HEK293 (cell line): ENCODE data around the gene RARS1.

Source experiments
- CTCF ChIA-PET: fragments of 350-600 bp; formaldehyde crosslinking; extraction: SDS; loops from one replicate; lab custom pipeline; 2021; ENCODE audit warnings: antibody characterized with exemption; lab: Yijun Ruan, JAX
- POLR2A ChIA-PET: fragments of 300-600 bp; formaldehyde crosslinking; extraction: SDS; loops from one replicate; lab custom pipeline; 2020; ENCODE audit warnings: antibody characterized with exemption, inconsistent platforms; lab: Yijun Ruan, JAX
- H3K27ac ChIP-seq: fragments of 200-500 bp; sonication (Bioruptor generic); 2 replicates; pipeline ENCODE4 v1.5.1; 2014; ENCODE audit warnings: low read depth, low read length, control low read depth, inconsistent platforms; ENCODE audit errors: extremely low read depth
- H3K36me3 ChIP-seq, 2 experiments: fragments of 200-500 bp in 1 of 2; sonication (Bioruptor generic) in 1 of 2; 1 replicate in 1 of 2; 2 replicates in 1 of 2; pipeline ENCODE4 v1.5.1; 2014 to 2017; ENCODE audit warnings: inconsistent platforms in 2 of 2, low read length in 2 of 2; ENCODE audit not compliant: control insufficient read depth in 2 of 2, insufficient read depth in 1 of 2
- H3K4me1 ChIP-seq: fragments of 200-500 bp; sonication (Bioruptor generic); 2 replicates; pipeline ENCODE4 v1.5.1; 2014; ENCODE audit warnings: mild to moderate bottlenecking, low read length, inconsistent platforms; ENCODE audit not compliant: control insufficient read depth, insufficient read depth
- H3K4me3 ChIP-seq: 2 replicates; pipeline ENCODE4 v1.5.1; 2011; ENCODE audit warnings: low read depth, mild to moderate bottlenecking, control low read depth, low read length, moderate library complexity
- H3K9me3 ChIP-seq: fragments of 200-500 bp; sonication (Bioruptor generic); 2 replicates; pipeline ENCODE4 v1.5.1; 2014; ENCODE audit warnings: low read depth, low read length, inconsistent platforms; ENCODE audit not compliant: control insufficient read depth, insufficient read depth
- AEBP2 ChIP-seq: fragments of 450-650 bp; formaldehyde crosslinking; IDR thresholded peaks from 2 replicates; pipeline ENCODE4 v1.5.1; 2016; ENCODE audit warnings: missing biosample characterization, missing genetic modification characterization, borderline replicate concordance
- GFI1B ChIP-seq: fragments of 450-650 bp; formaldehyde crosslinking; IDR thresholded peaks from 2 replicates; pipeline ENCODE4 v1.5.1; 2016; ENCODE audit warnings: missing biosample characterization, missing genetic modification characterization
- HOXD13 ChIP-seq: sonication (generic); formaldehyde crosslinking; IDR thresholded peaks from 2 replicates; pipeline ENCODE4 v1.8.0; 2022; ENCODE audit warnings: missing genetic modification reagents, borderline replicate concordance
- MYNN ChIP-seq: fragments of 450-650 bp; formaldehyde crosslinking; IDR thresholded peaks from 2 replicates; pipeline ENCODE4 v1.5.1; 2016; ENCODE audit warnings: missing biosample characterization, missing genetic modification characterization, borderline replicate concordance
- SCRT2 ChIP-seq: fragments of 450-650 bp; formaldehyde crosslinking; IDR thresholded peaks from 2 replicates; pipeline ENCODE4 v1.5.1; 2016; ENCODE audit warnings: missing biosample characterization, missing genetic modification characterization
- ZBTB17 ChIP-seq: fragments of 450-650 bp; formaldehyde crosslinking; IDR thresholded peaks from 2 replicates; pipeline ENCODE4 v1.5.1; 2016; ENCODE audit warnings: missing biosample characterization, missing genetic modification characterization
- ZBTB49 ChIP-seq: fragments of 450-650 bp; formaldehyde crosslinking; IDR thresholded peaks from 2 replicates; pipeline ENCODE4 v1.5.1; 2016; ENCODE audit warnings: missing biosample characterization, missing genetic modification characterization, low read depth
- ZBTB6 ChIP-seq: fragments of 450-650 bp; formaldehyde crosslinking; IDR thresholded peaks from 2 replicates; pipeline ENCODE4 v1.5.1; 2017; ENCODE audit warnings: missing biosample characterization, missing genetic modification characterization
- ZFP41 ChIP-seq: fragments of 450-650 bp; formaldehyde crosslinking; IDR thresholded peaks from 2 replicates; pipeline ENCODE4 v1.5.1; 2016; ENCODE audit warnings: missing biosample characterization, missing genetic modification characterization, borderline replicate concordance
- ZNF114 ChIP-seq: fragments of 450-650 bp; formaldehyde crosslinking; IDR thresholded peaks from 2 replicates; pipeline ENCODE4 v1.5.0; 2017; ENCODE audit warnings: missing biosample characterization, missing genetic modification characterization
- ZNF132 ChIP-seq: fragments of 450-650 bp; formaldehyde crosslinking; IDR thresholded peaks from 2 replicates; pipeline ENCODE4 v1.5.1; 2017; ENCODE audit warnings: missing biosample characterization, missing genetic modification characterization, borderline replicate concordance
- ZNF146 ChIP-seq: fragments of 450-650 bp; formaldehyde crosslinking; IDR thresholded peaks from 2 replicates; pipeline ENCODE4 v1.5.1; 2016; ENCODE audit warnings: missing biosample characterization, missing genetic modification characterization
- ZNF174 ChIP-seq: fragments of 450-650 bp; formaldehyde crosslinking; IDR thresholded peaks from 2 replicates; pipeline ENCODE4 v1.5.0; 2017; ENCODE audit warnings: missing biosample characterization, mild to moderate bottlenecking, missing genetic modification characterization
- ZNF248 ChIP-seq: fragments of 450-650 bp; formaldehyde crosslinking; IDR thresholded peaks from 2 replicates; pipeline ENCODE4 v1.5.1; 2017; ENCODE audit warnings: missing biosample characterization, missing genetic modification characterization
- ZNF302 ChIP-seq: fragments of 450-650 bp; formaldehyde crosslinking; IDR thresholded peaks from 2 replicates; pipeline ENCODE4 v1.5.1; 2016; ENCODE audit warnings: missing biosample characterization, missing genetic modification characterization, low read depth
- ZNF391 ChIP-seq: fragments of 450-650 bp; formaldehyde crosslinking; IDR thresholded peaks from 2 replicates; pipeline ENCODE4 v1.5.1; 2016; ENCODE audit warnings: low read depth, missing biosample characterization, missing genetic modification characterization, borderline replicate concordance
- ZNF423 ChIP-seq: fragments of 450-650 bp; formaldehyde crosslinking; IDR thresholded peaks from 2 replicates; pipeline ENCODE4 v1.5.1; 2016; ENCODE audit warnings: missing biosample characterization, missing genetic modification characterization
- ZNF585B ChIP-seq: fragments of 450-650 bp; formaldehyde crosslinking; IDR thresholded peaks from 2 replicates; pipeline ENCODE4 v1.5.1; 2016; ENCODE audit warnings: missing biosample characterization, missing genetic modification characterization
- TF ChIP-seq, protein P1 (sequence below): sonication (generic); formaldehyde crosslinking; IDR thresholded peaks from 2 replicates; pipeline ENCODE4 v1.8.1; 2022; ENCODE audit warnings: mild to moderate bottlenecking, moderate library complexity, missing genetic modification reagents
- TF ChIP-seq, protein P2 (sequence below): fragments of 450-650 bp; formaldehyde crosslinking; IDR thresholded peaks from 2 replicates; pipeline ENCODE4 v1.5.1; 2016; ENCODE audit warnings: missing biosample characterization, missing genetic modification characterization
- TF ChIP-seq, protein P3 (sequence below): fragments of 450-650 bp; IDR thresholded peaks from 2 replicates; pipeline ENCODE4 v1.5.1; 2018; ENCODE audit warnings: missing biosample characterization, mild to moderate bottlenecking, missing genetic modification characterization
- TF ChIP-seq, protein P4 (sequence below): fragments of 450-650 bp; formaldehyde crosslinking; conservative IDR thresholded peaks from 2 replicates; pipeline ENCODE4 v1.5.1; 2016; ENCODE audit warnings: low read depth, missing biosample characterization, missing genetic modification characterization

RARS1 gene

GRCh38 chr5:168486136-168486879, at the start of gene RARS1:
TSS of gene RARS1 (plus strand) at chr5:168486471. CDS start at chr5:168486499, 28 bp downstream.
- POLR2A ChIA-PET, result interaction anchor here (0.6 to 1.5 kb wide), 8 partner anchors 10 to 1097 kb away, joined by 3 to 8 read pairs (median 4); partner anchors contain the start of gene SPDL1
- CTCF ChIA-PET, result interaction anchor here (0.7 to 2.8 kb wide), 8 partner anchors 9 to 821 kb away, joined by 3 to 17 read pairs (median 4); no protein-coding TSS in a partner anchor
- Histone ChIP-seq H3K9me3 (no peaks in the 10 kb centered on the region), H3K36me3 (peaks cover 32 to 39% of the 10 kb centered on the region in 2 experiments), H3K4me3 (peak within 1 kb of the TSS; percentile 94), H3K4me1 (no peaks in the 10 kb centered on the region), H3K27ac (peak within 1 kb of the TSS; percentile 8; the same call in 1 of the 2 replicates)
- TF ChIP-seq ZNF248 (no peak), ZNF423 (no peak), ZNF585B (tag by site-specific recombination) (no peak), ZNF132 (tag by site-specific recombination) (no peak), ZBTB49 (tag by site-specific recombination) (no peak), ZNF391 (peak; percentile 75; the same call in 1 of the 2 replicates), SCRT2 (no peak), ZFP41 (tag by site-specific recombination) (no peak), ZNF146 (tag by site-specific recombination) (no peak), ZBTB17 (peak; percentile 75), HOXD13 (CRISPR knock-in tag) (no peak), GFI1B (tag by site-specific recombination) (no peak), MYNN (tag by site-specific recombination) (no peak), ZBTB6 (tag by site-specific recombination) (peak; percentile 74), AEBP2 (no peak), ZNF174 (tag by site-specific recombination) (no peak), ZNF114 (tag by site-specific recombination) (no peak), ZNF302 (tag by site-specific recombination) (no peak)
- TF ChIP-seq, protein P1, sequence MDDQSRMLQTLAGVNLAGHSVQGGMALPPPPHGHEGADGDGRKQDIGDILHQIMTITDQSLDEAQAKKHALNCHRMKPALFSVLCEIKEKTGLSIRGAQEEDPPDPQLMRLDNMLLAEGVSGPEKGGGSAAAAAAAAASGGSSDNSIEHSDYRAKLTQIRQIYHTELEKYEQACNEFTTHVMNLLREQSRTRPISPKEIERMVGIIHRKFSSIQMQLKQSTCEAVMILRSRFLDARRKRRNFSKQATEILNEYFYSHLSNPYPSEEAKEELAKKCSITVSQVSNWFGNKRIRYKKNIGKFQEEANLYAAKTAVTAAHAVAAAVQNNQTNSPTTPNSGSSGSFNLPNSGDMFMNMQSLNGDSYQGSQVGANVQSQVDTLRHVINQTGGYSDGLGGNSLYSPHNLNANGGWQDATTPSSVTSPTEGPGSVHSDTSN (CRISPR knock-in tag), result 0 out of 2 replicates have a peak, but pooled peaks have one; percentile 81
- TF ChIP-seq, protein P2, sequence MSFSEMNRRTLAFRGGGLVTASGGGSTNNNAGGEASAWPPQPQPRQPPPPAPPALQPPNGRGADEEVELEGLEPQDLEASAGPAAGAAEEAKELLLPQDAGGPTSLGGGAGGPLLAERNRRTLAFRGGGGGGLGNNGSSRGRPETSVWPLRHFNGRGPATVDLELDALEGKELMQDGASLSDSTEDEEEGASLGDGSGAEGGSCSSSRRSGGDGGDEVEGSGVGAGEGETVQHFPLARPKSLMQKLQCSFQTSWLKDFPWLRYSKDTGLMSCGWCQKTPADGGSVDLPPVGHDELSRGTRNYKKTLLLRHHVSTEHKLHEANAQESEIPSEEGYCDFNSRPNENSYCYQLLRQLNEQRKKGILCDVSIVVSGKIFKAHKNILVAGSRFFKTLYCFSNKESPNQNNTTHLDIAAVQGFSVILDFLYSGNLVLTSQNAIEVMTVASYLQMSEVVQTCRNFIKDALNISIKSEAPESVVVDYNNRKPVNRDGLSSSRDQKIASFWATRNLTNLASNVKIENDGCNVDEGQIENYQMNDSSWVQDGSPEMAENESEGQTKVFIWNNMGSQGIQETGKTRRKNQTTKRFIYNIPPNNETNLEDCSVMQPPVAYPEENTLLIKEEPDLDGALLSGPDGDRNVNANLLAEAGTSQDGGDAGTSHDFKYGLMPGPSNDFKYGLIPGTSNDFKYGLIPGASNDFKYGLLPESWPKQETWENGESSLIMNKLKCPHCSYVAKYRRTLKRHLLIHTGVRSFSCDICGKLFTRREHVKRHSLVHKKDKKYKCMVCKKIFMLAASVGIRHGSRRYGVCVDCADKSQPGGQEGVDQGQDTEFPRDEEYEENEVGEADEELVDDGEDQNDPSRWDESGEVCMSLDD (tag by site-specific recombination), result no peak
- TF ChIP-seq, protein P3, sequence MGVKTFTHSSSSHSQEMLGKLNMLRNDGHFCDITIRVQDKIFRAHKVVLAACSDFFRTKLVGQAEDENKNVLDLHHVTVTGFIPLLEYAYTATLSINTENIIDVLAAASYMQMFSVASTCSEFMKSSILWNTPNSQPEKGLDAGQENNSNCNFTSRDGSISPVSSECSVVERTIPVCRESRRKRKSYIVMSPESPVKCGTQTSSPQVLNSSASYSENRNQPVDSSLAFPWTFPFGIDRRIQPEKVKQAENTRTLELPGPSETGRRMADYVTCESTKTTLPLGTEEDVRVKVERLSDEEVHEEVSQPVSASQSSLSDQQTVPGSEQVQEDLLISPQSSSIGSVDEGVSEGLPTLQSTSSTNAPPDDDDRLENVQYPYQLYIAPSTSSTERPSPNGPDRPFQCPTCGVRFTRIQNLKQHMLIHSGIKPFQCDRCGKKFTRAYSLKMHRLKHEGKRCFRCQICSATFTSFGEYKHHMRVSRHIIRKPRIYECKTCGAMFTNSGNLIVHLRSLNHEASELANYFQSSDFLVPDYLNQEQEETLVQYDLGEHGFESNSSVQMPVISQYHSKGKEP (tag by site-specific recombination), result no peak
- TF ChIP-seq, protein P4, sequence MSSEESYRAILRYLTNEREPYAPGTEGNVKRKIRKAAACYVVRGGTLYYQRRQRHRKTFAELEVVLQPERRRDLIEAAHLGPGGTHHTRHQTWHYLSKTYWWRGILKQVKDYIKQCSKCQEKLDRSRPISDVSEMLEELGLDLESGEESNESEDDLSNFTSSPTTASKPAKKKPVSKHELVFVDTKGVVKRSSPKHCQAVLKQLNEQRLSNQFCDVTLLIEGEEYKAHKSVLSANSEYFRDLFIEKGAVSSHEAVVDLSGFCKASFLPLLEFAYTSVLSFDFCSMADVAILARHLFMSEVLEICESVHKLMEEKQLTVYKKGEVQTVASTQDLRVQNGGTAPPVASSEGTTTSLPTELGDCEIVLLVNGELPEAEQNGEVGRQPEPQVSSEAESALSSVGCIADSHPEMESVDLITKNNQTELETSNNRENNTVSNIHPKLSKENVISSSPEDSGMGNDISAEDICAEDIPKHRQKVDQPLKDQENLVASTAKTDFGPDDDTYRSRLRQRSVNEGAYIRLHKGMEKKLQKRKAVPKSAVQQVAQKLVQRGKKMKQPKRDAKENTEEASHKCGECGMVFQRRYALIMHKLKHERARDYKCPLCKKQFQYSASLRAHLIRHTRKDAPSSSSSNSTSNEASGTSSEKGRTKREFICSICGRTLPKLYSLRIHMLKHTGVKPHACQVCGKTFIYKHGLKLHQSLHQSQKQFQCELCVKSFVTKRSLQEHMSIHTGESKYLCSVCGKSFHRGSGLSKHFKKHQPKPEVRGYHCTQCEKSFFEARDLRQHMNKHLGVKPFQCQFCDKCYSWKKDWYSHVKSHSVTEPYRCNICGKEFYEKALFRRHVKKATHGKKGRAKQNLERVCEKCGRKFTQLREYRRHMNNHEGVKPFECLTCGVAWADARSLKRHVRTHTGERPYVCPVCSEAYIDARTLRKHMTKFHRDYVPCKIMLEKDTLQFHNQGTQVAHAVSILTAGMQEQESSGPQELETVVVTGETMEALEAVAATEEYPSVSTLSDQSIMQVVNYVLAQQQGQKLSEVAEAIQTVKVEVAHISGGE (tag by site-specific recombination), result peak; percentile 99
